Activated CD4-positive, CD25-positive, alpha-beta regulatory T cell treated with anti-CD3 and anti-CD28 coated beads, Interleukin-2, amount 50 U/mL, for 24 hours (primary cell): ENCODE results near the gene AGL.
"Not testable (repeated sequence)": the region's sequence is repeated elsewhere in the genome, so short reads cannot be mapped to it uniquely, and the experiment has no call there.

ENCODE experiments used
- ATAC-seq, 2 donors: fragments of 150-1000 bp; cut with Tn5 transposase; one replicate each; pipeline ENCODE4 v1.10.0; 2021; ENCODE audit warnings: mild to moderate bottlenecking in 1 of 2, moderate library complexity in 1 of 2

Gene AGL

GRCh38 chr1:99851850-99852454, 1.8 kb downstream of the AGL start:
- no peak for ATAC-seq

GRCh38 chr1:99852648-99853047, 2.5 kb downstream of the AGL start:
- ATAC-seq = no peak

GRCh38 chr1:99855914-99856450, 5.8 kb downstream of the AGL start:
- no peak for ATAC-seq

- ATAC-seq = not testable (repeated sequence)
Measured at GRCh38 chr1:99857041-99857440, 6.9 kb downstream of the AGL start.

GRCh38 chr1:99858286-99858685, 8.1 kb downstream of the AGL start:
- no peak for ATAC-seq

- no peak for ATAC-seq
Measured at GRCh38 chr1:99858881-99859280, 8.7 kb downstream of the AGL start.

GRCh38 chr1:99860703-99861102, 10.5 kb downstream of the AGL start:
- ATAC-seq = no peak

- no peak for ATAC-seq
Measured at GRCh38 chr1:99867682-99868081, 17.5 kb downstream of the AGL start.

GRCh38 chr1:99869304-99869703, 19.1 kb downstream of the AGL start:
- ATAC-seq = no peak

GRCh38 chr1:99869723-99870122, 19.6 kb downstream of the AGL start:
- ATAC-seq = no peak

GRCh38 chr1:99872063-99872462, 21.9 kb downstream of the AGL start:
- no peak for ATAC-seq

- ATAC-seq = no peak
Measured at GRCh38 chr1:99877568-99877967, 27.4 kb downstream of the AGL start.

- no peak for ATAC-seq
Measured at GRCh38 chr1:99886179-99886578, 36.0 kb downstream of the AGL start.

GRCh38 chr1:99886841-99887240, 36.7 kb downstream of the AGL start:
- no peak for ATAC-seq

- ATAC-seq = no peak
Measured at GRCh38 chr1:99887890-99888289, 37.7 kb downstream of the AGL start.

GRCh38 chr1:99891997-99892396, 41.8 kb downstream of the AGL start:
- ATAC-seq = no peak

- not testable (repeated sequence) for ATAC-seq
Measured at GRCh38 chr1:99903278-99903677, 53.1 kb downstream of the AGL start.

GRCh38 chr1:99906535-99906934, 56.4 kb downstream of the AGL start:
- ATAC-seq = no peak

GRCh38 chr1:99917214-99917613, 67.1 kb downstream of the AGL start:
- no peak for ATAC-seq

- no peak for ATAC-seq
Measured at GRCh38 chr1:99919220-99919619, 69.1 kb downstream of the AGL start.

- ATAC-seq = no peak
Measured at GRCh38 chr1:99934801-99935200, 84.6 kb downstream of the AGL start.

- peak in 1 of 2 donors; percentile 41 for ATAC-seq
Measured at GRCh38 chr1:99935534-99935933, 85.4 kb downstream of the AGL start.

GRCh38 chr1:99936071-99936470, 85.9 kb downstream of the AGL start:
- ATAC-seq = no peak

GRCh38 chr1:99942723-99943122, 92.6 kb downstream of the AGL start:
- no peak for ATAC-seq

GRCh38 chr1:99943223-99943794, 93.1 kb downstream of the AGL start:
- ATAC-seq = no peak
